ENCODE measurements around the gene NFX1.

DNA sequence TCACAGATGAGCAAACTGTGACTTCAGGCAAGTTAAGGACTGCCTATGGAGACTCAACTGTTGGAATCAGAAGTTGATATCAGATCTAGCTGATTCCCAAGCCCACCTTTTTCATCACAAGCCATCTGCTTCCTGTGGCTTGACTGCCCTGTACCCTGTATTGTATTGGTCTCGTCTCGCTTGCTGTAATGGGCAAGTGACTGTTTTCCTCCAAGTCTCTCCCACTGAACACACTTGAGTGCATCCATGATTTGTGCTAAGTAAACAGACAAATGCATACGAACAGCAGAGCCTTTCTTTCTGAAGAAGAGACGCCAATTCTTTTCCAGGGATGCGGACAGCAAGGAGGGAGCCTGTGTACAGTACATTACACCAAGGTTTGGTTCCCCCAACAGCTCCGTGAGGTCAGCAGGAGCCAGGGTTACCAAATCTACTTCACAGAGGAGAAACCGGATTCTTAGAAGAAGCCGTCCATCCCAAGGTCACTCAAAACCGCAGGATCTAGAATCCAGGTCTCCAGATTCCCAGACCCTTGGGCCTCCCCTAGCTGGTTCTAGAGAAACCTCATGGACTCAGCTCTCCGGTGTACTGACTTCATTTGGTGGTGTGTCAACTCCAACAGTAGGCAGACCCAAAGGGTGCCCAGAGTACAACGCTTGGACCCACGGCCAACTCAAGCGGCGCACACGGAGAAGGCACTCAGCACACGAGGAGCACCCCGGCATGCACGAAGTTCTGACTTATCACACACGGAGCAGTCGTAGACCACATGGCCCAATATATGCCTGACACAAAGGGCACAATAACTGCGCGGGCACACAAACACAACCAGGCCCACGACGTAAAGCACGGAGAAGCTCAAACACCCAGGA is 26.9 kb upstream of the NFX1 start:
- TF ChIP-seq POLR2AphosphoS5 (IDR thresholded peaks at IDR 0.05) (no peak), POLR2A (IDR thresholded peaks at IDR 0.05) (no peak)
- TF ChIP-seq, protein P1, sequence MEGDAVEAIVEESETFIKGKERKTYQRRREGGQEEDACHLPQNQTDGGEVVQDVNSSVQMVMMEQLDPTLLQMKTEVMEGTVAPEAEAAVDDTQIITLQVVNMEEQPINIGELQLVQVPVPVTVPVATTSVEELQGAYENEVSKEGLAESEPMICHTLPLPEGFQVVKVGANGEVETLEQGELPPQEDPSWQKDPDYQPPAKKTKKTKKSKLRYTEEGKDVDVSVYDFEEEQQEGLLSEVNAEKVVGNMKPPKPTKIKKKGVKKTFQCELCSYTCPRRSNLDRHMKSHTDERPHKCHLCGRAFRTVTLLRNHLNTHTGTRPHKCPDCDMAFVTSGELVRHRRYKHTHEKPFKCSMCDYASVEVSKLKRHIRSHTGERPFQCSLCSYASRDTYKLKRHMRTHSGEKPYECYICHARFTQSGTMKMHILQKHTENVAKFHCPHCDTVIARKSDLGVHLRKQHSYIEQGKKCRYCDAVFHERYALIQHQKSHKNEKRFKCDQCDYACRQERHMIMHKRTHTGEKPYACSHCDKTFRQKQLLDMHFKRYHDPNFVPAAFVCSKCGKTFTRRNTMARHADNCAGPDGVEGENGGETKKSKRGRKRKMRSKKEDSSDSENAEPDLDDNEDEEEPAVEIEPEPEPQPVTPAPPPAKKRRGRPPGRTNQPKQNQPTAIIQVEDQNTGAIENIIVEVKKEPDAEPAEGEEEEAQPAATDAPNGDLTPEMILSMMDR (IDR thresholded peaks at IDR 0.05) = no peak

All from stomach (tissue), 4 donors.